GM19372 (cell line): Measurements from ENCODE around the gene CSMD2.
"Not testable (repeated sequence)": the region's sequence is repeated elsewhere in the genome, so short reads cannot be mapped to it uniquely, and the experiment has no call there.

Experiments
- ATAC-seq: cut with Tn5 transposase; IDR thresholded peaks from one replicate; pipeline ENCODE4 v1.9.1; 2021; ENCODE audit warnings: mild to moderate bottlenecking, low read depth, moderate library complexity; ENCODE audit not compliant: unreplicated experiment

Gene CSMD2

DNA sequence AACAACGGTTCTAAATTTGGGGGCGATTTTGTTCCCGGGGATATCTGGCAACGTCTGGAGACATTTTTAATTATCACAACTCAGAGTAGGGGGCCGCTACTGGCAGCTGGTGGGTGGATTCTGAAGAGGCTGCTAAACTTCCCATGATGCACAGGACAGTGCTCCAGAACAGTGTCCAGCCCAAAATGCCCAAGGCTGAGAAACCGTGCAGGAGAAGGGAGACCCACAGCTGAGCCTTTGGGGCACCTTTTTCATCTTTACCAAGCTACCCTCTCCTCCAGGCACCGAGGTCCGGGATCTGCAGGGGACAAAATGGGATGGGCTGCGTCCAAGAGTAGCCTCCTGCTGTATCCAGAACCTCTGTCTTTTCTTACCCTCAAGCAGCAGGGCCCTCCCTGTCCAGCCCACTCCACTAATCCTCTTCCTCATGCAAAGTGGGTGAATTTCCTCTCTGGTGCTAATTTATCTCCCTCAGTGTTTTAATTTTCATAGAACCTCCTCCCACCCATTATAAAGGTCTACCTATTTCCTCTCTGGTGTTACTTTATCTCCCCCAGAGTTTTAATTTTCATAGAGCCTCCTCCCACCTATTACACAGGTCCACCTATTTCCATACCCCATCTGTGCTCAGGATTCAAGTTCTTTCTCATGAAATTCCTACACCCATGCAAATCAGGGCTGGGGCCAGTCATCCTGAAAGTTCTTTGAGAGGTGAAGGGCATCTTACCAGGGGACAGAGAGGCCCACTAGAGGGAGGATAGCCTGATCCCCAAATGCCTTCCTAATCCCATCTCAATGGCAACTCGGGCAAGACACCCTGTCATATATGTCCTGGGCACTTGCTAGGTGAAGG, 42.7 kb downstream of the CSMD2 start:
- no peak for ATAC-seq

DNA sequence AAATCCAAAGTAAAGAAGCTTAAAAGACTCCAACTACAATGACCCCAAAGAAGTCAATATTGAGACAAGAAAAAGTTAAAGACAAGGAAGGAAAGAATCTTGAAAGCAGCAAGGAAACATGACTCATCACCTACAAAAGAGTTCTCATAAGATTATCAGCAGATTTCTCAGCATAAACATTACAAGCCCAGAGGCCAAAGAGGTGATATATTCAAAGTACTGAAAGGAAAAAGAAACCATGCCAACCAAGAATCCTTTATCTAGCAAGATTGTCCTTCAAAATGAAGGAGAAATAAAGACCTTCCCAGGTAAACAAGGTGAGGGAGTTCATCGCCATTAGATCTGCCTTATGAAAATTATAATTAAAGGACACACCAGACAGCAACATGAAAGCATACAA, 49.8 kb downstream of the CSMD2 start:
- no peak for ATAC-seq

DNA sequence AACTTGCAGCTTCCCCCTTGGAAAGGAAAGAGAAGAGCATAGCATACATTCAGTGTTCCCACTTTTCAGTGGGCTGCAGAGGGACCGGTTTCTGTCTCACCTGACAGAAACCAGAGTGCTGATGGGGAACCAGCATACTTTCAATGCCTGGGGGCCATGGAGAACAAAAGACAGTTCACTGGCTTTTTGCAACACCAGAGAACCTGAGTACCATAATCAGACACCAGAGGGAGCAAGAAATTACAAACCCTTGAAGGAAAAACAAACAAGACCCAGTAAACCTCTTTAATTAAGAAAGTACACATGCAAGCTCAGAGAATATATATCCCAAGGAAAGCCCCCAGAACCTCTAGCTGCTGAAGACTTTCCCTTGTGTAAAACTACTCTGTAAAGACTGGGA, 51.1 kb downstream of the CSMD2 start:
- no peak for ATAC-seq

DNA sequence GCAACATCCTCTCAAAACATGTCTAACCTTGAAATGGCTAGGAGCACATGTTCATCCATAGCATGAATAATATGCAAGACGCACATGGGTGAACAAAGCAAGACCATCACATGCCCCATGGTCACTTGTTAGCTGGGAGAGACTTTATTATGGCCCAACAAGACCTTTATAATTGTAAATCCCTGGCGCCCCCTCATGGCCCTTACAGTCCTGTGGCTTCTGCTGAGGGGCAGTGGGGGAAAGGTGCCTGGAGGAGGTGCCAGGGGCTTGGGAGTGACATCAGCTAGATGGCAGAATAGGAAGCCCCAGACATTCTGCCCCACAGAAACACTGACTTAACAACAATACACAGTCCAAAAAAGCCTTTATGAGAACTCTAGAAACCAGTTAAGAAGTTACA, 51.7 kb downstream of the CSMD2 start:
- no peak for ATAC-seq

- no peak for ATAC-seq
Observed at GRCh38 chr1:34108711-34109110, 56.3 kb downstream of the CSMD2 start.

GRCh38 chr1:34108269-34108668, 56.8 kb downstream of the CSMD2 start:
- no peak for ATAC-seq

DNA sequence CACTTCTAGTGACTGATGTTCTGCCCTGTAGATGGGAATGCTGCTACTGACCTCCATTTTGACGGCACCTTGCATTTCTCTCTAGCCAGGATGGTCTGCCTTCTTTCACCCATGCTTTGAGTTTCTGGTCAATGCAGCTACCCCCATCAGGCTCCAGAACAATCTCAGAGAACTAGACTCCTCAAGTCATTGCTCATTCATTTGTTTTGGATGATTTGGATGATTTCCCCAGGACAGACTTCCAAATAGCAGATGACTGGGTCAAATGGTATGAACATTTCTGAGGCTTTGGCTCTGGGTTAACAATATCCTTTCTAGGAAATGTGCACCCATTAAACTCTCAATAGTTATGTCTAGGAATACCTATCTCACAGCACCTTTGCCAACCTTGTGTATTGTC, 63.9 kb downstream of the CSMD2 start:
- ATAC-seq: no peak

DNA sequence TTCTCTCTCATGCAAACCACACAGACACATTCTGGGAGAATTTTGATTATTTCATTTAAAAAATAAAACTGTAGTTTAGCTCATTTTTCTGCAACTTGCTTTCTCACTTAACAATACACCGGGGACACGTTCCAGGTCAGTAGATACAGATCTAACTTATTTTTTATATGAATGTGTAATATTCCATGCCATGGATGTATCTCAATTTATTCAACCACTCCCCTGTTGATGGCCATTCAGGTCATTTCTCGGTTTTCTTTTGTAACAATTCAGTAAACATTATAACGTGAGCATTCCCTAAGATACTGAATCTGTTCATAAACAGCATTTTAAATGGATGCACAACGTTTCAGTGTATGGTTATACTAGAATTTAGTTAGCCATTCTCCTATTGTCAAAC, 64.7 kb downstream of the CSMD2 start:
- ATAC-seq: no peak

DNA sequence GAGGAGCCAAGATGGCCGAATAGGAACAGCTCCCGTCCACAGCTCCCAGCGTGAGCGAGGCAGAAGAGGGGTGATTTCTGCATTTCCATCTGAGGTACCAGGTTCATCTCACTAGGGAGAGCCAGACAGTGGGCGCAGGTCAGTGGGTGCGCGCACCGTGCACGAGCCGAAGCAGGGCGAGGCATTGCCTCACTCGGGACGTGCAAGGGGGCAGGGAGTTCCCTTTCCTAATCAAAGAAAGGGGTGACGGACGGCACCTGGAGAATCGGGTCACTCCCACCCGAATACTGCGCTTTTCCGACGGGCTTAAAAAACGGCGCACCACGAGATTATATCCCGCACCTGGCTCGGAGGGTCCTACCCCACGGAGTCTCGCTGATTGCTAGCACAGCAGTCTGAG, 72.6 kb downstream of the CSMD2 start:
- ATAC-seq: not testable (repeated sequence)

DNA sequence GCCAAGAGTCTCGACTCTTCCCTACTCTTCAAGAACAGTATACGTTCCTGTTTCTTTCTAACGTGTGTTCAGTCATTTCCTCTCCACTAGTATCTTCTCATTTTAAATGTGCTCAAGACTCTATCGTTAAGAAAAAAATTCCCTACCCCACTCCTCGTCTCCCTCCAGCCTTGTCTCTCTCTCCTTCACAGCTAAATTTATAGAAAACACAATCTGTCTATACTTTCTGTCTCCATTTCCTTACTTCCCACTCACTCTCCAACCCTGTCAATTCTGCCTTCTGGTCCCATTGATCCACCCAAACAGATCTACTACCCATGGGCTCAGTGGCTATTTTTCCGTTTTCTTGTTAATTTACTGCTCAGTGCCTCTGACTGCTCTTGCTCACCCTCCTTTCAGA, 75.3 kb downstream of the CSMD2 start:
- ATAC-seq: no peak

- ATAC-seq: no peak
Observed at GRCh38 chr1:34087986-34088385, 77.0 kb downstream of the CSMD2 start.

DNA sequence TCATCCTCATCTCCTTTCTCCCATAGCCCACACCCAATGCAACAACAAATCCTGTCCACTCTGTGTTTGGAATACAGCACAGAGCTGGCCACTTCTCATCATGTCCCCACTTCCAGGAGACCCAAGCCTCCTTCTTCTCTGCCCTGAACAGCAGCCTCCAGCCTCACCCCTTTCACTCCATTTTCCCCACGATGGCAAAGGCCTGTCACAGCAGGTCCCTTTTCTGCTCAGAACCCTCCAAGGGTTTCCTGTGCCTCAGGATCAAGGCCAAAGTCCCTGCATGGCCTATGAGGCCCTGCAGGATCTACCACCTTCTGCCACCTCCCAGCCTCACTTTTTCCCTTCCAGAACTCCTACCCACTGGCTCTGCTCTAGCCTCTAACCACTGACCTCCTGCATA, 78.5 kb downstream of the CSMD2 start:
- ATAC-seq: no peak

GRCh38 chr1:34083974-34084373, 81.1 kb downstream of the CSMD2 start:
- no peak for ATAC-seq

- ATAC-seq: not testable (repeated sequence)
Observed at GRCh38 chr1:34082085-34082670, 82.9 kb downstream of the CSMD2 start.

DNA sequence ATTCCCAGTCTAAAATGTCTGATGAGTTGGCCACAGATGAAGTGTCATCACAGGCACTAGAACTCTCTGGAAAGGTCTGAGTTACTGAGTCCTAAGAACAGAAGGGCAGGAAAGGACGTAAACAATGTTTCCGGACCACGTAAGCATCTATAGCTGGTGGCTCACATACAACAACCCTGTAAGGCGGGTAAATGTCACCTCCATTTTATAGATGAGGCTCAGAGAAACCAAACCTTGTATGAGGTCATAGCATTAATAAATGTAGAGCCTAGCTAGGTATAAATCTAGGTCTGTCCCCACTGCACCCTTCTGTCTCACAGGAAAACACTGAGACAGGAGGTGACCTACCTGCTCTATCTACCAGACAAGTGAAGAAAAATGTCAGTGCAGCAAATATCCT, 86.6 kb downstream of the CSMD2 start:
- no peak for ATAC-seq

- ATAC-seq: no peak
Observed at GRCh38 chr1:34075576-34075975, 89.5 kb downstream of the CSMD2 start.

GRCh38 chr1:34073028-34073695, 91.9 kb downstream of the CSMD2 start:
- no peak for ATAC-seq

GRCh38 chr1:34070201-34070836, 94.7 kb downstream of the CSMD2 start:
- no peak for ATAC-seq

- ATAC-seq: no peak
Observed at GRCh38 chr1:34066981-34067603, 97.9 kb downstream of the CSMD2 start.

DNA sequence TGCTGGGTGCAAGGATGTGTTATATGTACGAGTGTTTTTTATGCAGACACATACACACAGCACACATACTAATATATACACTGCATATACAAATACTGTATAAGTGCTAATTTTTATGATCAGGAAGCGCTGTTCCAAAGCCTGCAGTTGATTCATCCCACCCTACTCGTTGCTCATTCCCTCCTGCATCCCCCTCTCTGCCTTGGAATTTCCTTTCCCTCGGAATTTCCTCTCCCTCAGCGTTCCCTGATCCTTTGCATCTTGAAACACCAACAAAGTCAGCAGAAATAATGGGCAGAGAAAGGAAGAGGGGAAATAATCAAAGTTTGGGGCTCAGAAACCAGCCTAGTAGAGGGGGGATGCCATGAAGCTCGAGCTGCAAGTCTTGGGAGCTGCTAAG, 98.9 kb downstream of the CSMD2 start:
- ATAC-seq: no peak

DNA sequence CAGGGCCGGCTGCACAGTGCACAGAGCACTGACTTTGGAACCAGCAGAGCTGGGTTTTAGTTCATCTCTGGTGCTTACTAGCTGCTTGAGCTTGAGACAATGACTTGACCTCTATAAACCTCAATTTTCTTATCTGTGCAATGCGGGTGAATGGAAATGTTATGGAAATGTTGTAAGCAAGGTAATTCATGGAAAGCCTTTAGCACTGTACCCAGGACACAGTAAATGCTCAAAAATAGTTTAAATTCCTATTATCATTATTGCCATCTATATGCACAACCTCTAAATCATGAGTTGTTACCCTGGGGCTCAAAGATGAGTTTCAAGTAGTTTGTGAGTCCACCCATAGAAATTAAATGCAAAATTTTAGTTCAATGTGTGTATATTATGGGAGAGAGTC, 99.5 kb downstream of the CSMD2 start:
- ATAC-seq: no peak
